ENCODE data around the gene TUBB. TPM values are rescaled to one million over a fixed set of nuclear protein-coding genes. Genes with fewer than 3 reads are reported as not detected.
A peak's percentile ranks its signal among the peaks of the same experiment; 100 is the strongest.

TUBB gene
- total and polyA plus RNA-seq, 9 of the 15 experiments (the other 6 are each of a cell fraction or from before 2014, with no cell fraction given), result 971 to 2,870 (median 1,478) TPM

GRCh38 chr6:30719791-30720737 lies at the start of gene TUBB (continued):
- TF ChIP-seq ZNF398 (CRISPR knock-in tag; IDR thresholded peaks at IDR 0.05) (no peak), VEZF1 (CRISPR knock-in tag; IDR thresholded peaks at IDR 0.05) (peak; percentile 95), SPI1 (IDR thresholded peaks at IDR 0.05; ENCODE audit: borderline replicate concordance, low read depth, low read length) (no peak), ATF6 (CRISPR knock-in tag; IDR thresholded peaks at IDR 0.05) (no peak), STAT5B (CRISPR knock-in tag; IDR thresholded peaks at IDR 0.05) (no peak), SMAD3 (CRISPR knock-in tag; conservative IDR thresholded peaks at IDR 0.05) (no peak), ZBTB43 (CRISPR knock-in tag; IDR thresholded peaks at IDR 0.05) (no peak; the same call in 1 of the 2 replicates), CBX5 (IDR thresholded peaks at IDR 0.05; ENCODE audit: borderline replicate concordance, low read depth) (no peak), GTF3C2 (IDR thresholded peaks at IDR 0.05; ENCODE audit: borderline replicate concordance, extremely low read depth, insufficient read length) (no peak), MXI1 (IDR thresholded peaks at IDR 0.05; ENCODE audit: low read depth, low read length) (peak; percentile 84), ZNF551 (CRISPR knock-in tag; IDR thresholded peaks at IDR 0.05) (no peak)
- TF ChIP-seq, protein P1, sequence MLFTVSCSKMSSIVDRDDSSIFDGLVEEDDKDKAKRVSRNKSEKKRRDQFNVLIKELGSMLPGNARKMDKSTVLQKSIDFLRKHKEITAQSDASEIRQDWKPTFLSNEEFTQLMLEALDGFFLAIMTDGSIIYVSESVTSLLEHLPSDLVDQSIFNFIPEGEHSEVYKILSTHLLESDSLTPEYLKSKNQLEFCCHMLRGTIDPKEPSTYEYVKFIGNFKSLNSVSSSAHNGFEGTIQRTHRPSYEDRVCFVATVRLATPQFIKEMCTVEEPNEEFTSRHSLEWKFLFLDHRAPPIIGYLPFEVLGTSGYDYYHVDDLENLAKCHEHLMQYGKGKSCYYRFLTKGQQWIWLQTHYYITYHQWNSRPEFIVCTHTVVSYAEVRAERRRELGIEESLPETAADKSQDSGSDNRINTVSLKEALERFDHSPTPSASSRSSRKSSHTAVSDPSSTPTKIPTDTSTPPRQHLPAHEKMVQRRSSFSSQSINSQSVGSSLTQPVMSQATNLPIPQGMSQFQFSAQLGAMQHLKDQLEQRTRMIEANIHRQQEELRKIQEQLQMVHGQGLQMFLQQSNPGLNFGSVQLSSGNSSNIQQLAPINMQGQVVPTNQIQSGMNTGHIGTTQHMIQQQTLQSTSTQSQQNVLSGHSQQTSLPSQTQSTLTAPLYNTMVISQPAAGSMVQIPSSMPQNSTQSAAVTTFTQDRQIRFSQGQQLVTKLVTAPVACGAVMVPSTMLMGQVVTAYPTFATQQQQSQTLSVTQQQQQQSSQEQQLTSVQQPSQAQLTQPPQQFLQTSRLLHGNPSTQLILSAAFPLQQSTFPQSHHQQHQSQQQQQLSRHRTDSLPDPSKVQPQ (CRISPR knock-in tag; IDR thresholded peaks at IDR 0.05; ENCODE audit: borderline replicate concordance), result no peak

Measured in K562 (cell line).